Esophagus muscularis mucosa (tissue), 4 donors: ENCODE results near the gene IGHMBP2. TPM values are rescaled to one million over a fixed set of nuclear protein-coding genes. Genes with fewer than 3 reads are reported as not detected.
"Not testable (repeated sequence)": the region's sequence is repeated elsewhere in the genome, so short reads cannot be mapped to it uniquely, and the experiment has no call there.

Experiments
- DNase-seq: peaks from one replicate; pipeline ENCODE4 v3.0.0-alpha.2; 2017; ENCODE audit errors: extremely low spot score
- H3K27ac ChIP-seq, 4 donors: fragments of 200-600 bp; sonication (generic); replicated peaks in 1 of 4; 1 replicate in 3 of 4; 2 replicates in 1 of 4; pipeline ENCODE4 v1.5.1; 2016 to 2019; ENCODE audit warnings: mild to moderate bottlenecking in 1 of 4
- H3K27me3 ChIP-seq, 4 donors: fragments of 200-600 bp; sonication (generic); one replicate each; pipeline versions ENCODE4 v1.5.1 to v1.6.0; 2016 to 2019
- H3K36me3 ChIP-seq, 4 donors: fragments of 200-600 bp; sonication (generic); one replicate each; pipeline ENCODE4 v1.5.1; 2016 to 2019
- H3K4me1 ChIP-seq, 4 donors: fragments of 200-600 bp; sonication (generic); one replicate each; pipeline ENCODE4 v1.5.1; 2016 to 2019
- H3K4me3 ChIP-seq, 4 donors: fragments of 200-600 bp; sonication (generic); 1 replicate in 2 of 4; 2 replicates in 2 of 4; pipeline ENCODE4 v1.5.1; 2016 to 2019; ENCODE audit warnings: mild to moderate bottlenecking in 4 of 4, moderate library complexity in 1 of 4
- H3K9me3 ChIP-seq, 4 donors: fragments of 200-600 bp; sonication (generic); 1 replicate in 3 of 4; 2 replicates in 1 of 4; pipeline ENCODE4 v1.5.1; 2016 to 2019
- EP300 ChIP-seq: sonication (generic); formaldehyde crosslinking; IDR thresholded peaks from one replicate; pipeline ENCODE4 v1.6.1; 2017; ENCODE audit warnings: antibody characterized with exemption
- POLR2A ChIP-seq: fragments of 450-650 bp; IDR thresholded peaks from one replicate; pipeline ENCODE4 v1.6.1; 2017; ENCODE audit warnings: antibody characterized with exemption, moderate library complexity, mild to moderate bottlenecking, low read depth
- POLR2AphosphoS5 ChIP-seq, 2 donors: sonication (generic); formaldehyde crosslinking; IDR thresholded peaks; one replicate each; pipeline ENCODE4 v1.6.1; 2017; ENCODE audit warnings: antibody characterized with exemption in 2 of 2
- WGBS: methylation state at CpG from one replicate; pipeline ENCODE4 v1.1.5; 2018; 5-methylcytosine and 5-hydroxymethylcytosine counted together
- intact Hi-C: fragments of 100-400 bp; cut with DNase I; formaldehyde crosslinking; loops from one replicate; pipeline ENCODE4 v1.15.1; 2023
- total RNA-seq, 4 donors: library from RNA; depleted of rRNA; stranded (reverse); fragments of >200 nt; gene quantifications; one replicate each; pipeline versions ENCODE4 v1.1.0 to v1.2.1, GENCODE V29; 2016
- TF ChIP-seq, protein P1 (sequence below), 3 experiments: fragments of 200-600 bp in 2 of 3; fragments of 450-650 bp in 1 of 3; sonication (generic) in 2 of 3; IDR thresholded peaks; one replicate each; pipeline ENCODE4 v1.5.1; 2017 to 2019; ENCODE audit warnings: antibody characterized with exemption in 3 of 3, mild to moderate bottlenecking in 2 of 3, moderate library complexity in 1 of 3

Gene IGHMBP2
- total RNA-seq, 4 donors from 2014 or later, result 11.6 to 30.8 (median 28.0) TPM

DNA sequence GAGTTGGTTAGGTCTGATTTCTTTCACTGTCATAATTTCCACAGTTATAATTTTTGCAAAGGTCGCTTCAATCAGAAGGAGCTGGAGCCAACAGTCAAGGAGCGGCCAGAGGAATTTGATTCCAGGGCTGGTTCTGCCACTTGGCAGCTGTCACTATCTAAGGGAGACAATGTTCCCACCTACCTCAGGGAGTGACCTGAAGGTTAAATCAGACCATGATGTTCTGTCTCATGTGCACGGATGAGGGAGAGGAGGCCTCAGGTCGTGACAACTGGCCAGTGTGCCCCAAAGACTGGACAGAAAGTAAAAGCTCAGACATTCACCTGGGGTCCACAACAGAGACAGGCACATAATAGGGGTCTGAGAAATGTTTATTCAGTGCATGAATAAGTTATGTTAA lies 69.5 kb downstream of the IGHMBP2 start:
- WGBS, result 46% methylated on average over 4 of the region's 4 CpGs
- no peak for DNase-seq

DNA sequence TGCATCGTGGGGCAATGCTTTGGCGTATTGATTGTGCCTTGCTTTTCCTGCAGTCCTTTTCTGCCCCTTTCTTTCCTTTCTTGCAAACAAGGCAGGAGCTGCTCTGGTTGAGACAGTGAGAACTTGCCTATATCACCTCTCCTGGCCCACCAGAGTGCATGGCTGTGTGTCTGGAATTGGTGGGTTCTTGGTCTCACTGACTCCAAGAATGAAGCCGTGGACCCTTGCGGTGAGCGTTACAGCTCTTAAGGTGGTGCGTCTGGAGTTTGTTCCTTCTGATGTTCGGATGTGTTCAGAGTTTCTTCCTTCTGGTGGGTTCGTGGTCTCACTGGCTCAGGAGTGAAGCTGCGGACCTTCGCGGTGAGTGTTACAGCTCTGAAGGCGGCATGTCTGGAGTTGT lies 70.0 kb downstream of the IGHMBP2 start:
- H3K27me3 ChIP-seq, DNase-seq, H3K4me3 ChIP-seq, H3K9me3 ChIP-seq, H3K36me3 ChIP-seq, H3K27ac ChIP-seq, intact Hi-C loops: not testable (repeated sequence)
- H3K4me1 ChIP-seq, result peaks cover 0 to 38% (median 7%) of the 10 kb centered on the region in 4 donors
- 91% methylated on average over 12 of the region's 12 CpGs for WGBS

More for the DNA sequence above, 69.5 kb downstream of the IGHMBP2 start:
- H3K4me1 ChIP-seq, result peaks cover 0 to 38% (median 3%) of the 10 kb centered on the region in 4 donors
- H3K9me3 ChIP-seq, result no peaks in the 10 kb centered on the region
- H3K4me3 ChIP-seq, result no peak overlapping the region
- TF ChIP-seq POLR2AphosphoS5 (IDR thresholded peaks at IDR 0.05) (no peak), EP300 (no peak), POLR2A (no peak)
- TF ChIP-seq, protein P1, sequence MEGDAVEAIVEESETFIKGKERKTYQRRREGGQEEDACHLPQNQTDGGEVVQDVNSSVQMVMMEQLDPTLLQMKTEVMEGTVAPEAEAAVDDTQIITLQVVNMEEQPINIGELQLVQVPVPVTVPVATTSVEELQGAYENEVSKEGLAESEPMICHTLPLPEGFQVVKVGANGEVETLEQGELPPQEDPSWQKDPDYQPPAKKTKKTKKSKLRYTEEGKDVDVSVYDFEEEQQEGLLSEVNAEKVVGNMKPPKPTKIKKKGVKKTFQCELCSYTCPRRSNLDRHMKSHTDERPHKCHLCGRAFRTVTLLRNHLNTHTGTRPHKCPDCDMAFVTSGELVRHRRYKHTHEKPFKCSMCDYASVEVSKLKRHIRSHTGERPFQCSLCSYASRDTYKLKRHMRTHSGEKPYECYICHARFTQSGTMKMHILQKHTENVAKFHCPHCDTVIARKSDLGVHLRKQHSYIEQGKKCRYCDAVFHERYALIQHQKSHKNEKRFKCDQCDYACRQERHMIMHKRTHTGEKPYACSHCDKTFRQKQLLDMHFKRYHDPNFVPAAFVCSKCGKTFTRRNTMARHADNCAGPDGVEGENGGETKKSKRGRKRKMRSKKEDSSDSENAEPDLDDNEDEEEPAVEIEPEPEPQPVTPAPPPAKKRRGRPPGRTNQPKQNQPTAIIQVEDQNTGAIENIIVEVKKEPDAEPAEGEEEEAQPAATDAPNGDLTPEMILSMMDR (IDR thresholded peaks at IDR 0.05), result no peak
- no peaks in the 10 kb centered on the region for H3K36me3 ChIP-seq
- intact Hi-C loops, result no loop called here
- no peaks in the 10 kb centered on the region for H3K27me3 ChIP-seq
- H3K27ac ChIP-seq, result no peak overlapping the region

DNA sequence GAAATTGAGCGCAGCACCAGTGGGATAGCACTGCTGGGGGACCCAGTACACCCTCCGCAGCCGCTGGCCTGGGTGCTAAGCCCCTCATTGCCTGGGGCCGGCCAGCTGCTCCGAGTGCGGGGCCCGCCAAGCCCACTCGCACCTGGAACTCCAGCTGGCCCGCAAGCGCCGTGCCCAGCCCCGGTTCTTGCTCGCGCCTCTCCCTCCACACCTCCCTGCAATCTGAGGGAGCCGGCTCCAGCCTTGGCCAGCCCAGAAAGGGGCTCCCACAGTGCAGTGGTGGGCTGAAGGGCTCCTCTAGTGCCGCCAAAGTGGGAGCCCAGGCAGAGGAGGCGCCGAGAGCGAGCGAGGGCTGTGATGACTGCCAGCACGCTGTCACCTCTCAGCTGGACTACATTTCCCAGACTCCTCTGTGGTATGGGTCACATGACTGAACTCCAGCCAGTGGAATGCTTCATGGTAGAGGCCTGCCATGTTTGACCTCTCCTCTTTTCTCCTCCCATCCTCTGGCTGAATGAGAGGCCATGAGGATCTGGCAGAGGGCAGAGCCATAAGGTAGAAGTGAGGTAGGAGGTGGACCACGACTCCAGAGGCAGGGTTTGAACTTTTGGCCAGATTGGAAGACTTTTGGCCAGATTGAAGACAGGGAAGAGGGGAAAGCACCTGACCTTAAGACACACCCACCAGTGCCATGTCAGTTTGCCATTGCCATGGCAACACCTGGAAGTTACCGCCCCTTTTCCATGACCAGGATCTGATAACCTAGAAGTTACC lies 70.9 kb downstream of the IGHMBP2 start:
- DNase-seq, result no peak
- H3K27me3 ChIP-seq, result no peaks in the 10 kb centered on the region
- H3K36me3 ChIP-seq, result no peaks in the 10 kb centered on the region
- intact Hi-C loops, result no loop called here
- peaks cover 7 to 42% (median 13%) of the 10 kb centered on the region in 4 donors for H3K4me1 ChIP-seq
- H3K9me3 ChIP-seq, result no peaks in the 10 kb centered on the region
- 99% methylated on average over 9 of the region's 23 CpGs for WGBS
- no peak overlapping the region for H3K27ac ChIP-seq
- no peak for TF ChIP-seq POLR2A
- no peak for TF ChIP-seq EP300
- no peak for TF ChIP-seq POLR2AphosphoS5 (IDR thresholded peaks at IDR 0.05)
- TF ChIP-seq, protein P1 (IDR thresholded peaks at IDR 0.05), result no peak
- no peak overlapping the region for H3K4me3 ChIP-seq

DNA sequence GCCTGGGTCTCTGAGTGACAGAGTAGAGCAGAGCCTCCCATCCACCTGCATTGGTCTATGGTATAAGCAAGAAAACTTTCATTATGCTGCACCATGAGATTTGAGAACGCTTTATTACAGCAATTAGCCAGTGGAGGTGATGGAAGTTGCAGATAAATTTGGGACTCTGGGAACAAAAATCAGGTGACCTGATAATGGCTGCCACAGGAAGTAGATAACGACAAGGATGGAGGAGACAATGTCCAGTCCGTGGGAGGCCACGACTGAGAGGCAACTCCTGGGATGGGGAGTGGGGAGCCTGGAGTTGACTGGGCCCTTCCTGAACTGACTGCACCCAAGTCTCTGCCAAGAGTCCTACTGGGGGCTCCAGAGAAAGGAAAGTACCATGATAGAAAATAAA lies 72.4 kb downstream of the IGHMBP2 start:
- no peak overlapping the region for H3K27ac ChIP-seq
- TF ChIP-seq EP300 (no peak), POLR2AphosphoS5 (IDR thresholded peaks at IDR 0.05) (no peak), POLR2A (no peak)
- TF ChIP-seq, protein P1 (IDR thresholded peaks at IDR 0.05), result no peak
- 61% methylated on average over 4 of the region's 4 CpGs for WGBS
- H3K27me3 ChIP-seq, result no peaks in the 10 kb centered on the region
- no peak overlapping the region for H3K4me3 ChIP-seq
- H3K4me1 ChIP-seq, result peaks cover 7 to 42% (median 13%) of the 10 kb centered on the region in 4 donors
- no peaks in the 10 kb centered on the region for H3K9me3 ChIP-seq
- intact Hi-C loops, result no loop called here
- no peaks in the 10 kb centered on the region for H3K36me3 ChIP-seq
- no peak for DNase-seq

DNA sequence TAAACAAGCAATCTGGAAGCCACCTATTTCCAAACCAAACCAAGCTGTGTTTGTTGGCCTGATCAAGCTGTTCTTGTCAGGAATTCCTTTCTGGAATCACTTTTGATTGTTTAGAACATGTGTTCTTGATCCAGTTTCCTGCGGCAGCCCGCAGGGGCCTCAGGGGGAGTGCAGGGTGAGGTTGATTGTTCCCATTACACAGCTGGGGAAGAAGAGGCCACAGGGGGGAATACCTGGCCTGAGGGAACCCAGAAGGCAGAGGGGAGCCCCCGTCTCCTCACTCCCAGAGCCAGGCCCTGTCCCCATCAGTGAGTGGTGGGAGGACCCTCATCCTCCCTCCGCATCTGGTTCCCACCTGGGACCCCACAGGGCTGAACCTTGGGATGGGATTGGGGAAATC lies 72.9 kb downstream of the IGHMBP2 start:
- no peaks in the 10 kb centered on the region for H3K36me3 ChIP-seq
- no peak overlapping the region for H3K27ac ChIP-seq
- 60% methylated on average over 2 of the region's 4 CpGs for WGBS
- no peaks in the 10 kb centered on the region for H3K9me3 ChIP-seq
- no peak for DNase-seq
- intact Hi-C loops, result no loop called here
- TF ChIP-seq POLR2A, result no peak
- no peaks in the 10 kb centered on the region for H3K27me3 ChIP-seq
- no peak overlapping the region for H3K4me3 ChIP-seq
- H3K4me1 ChIP-seq, result peaks cover 7 to 42% (median 13%) of the 10 kb centered on the region in 4 donors
